Measurements from ENCODE around the gene CLDN15.
"Not testable (repeated sequence)": the region's sequence is repeated elsewhere in the genome, so short reads cannot be mapped to it uniquely, and the experiment has no call there.

The CLDN15 gene

GRCh38 chr7:101222275-101222830, 15.2 kb downstream of the CLDN15 start:
- DNase-seq (ENCODE audit: low spot score): no peak

GRCh38 chr7:101220295-101220694, 17.3 kb downstream of the CLDN15 start:
- DNase-seq (ENCODE audit: low spot score): no peak

- DNase-seq (ENCODE audit: low spot score): peak; percentile 32
Observed at GRCh38 chr7:101218236-101219125, 19.1 kb downstream of the CLDN15 start.

GRCh38 chr7:101217388-101218235, 20.0 kb downstream of the CLDN15 start, which contains the start of the genes PLOD3 and ZNHIT1:
Gene PLOD3 (minus strand): TSS chr7:101217581. CDS start chr7:101217274, 307 bp downstream.
Gene ZNHIT1 (plus strand): TSS chr7:101218165. CDS start chr7:101218196, 31 bp downstream.
- DNase-seq (ENCODE audit: low spot score): peak; percentile 100

DNA sequence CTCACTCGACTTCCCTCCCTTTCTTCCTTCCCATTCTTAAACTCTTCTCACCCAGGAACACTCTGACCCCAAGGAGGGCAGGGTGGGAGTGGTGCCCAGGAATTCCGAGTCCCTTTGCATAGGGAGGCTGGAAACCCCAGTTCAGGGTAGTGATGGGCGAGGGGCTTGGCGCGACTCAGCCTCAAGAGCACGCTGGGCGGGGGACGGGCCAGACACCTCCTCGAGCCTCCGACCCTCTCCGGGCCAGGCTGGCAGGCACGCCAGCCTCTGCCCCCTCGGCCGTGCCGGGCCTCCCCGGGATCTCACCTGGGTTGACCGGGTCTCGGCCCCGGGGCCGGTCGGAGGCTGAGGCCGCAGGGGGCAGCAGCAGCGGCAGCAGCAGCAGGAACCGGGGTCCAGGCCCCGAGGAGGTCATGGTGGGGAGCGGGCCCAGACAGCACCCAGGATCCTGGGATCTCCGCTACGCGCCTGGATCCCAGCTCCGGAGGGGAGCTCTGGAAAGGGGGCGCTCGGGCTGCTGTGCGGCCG, 20.7 kb downstream of the CLDN15 start:
- no peak for DNase-seq (ENCODE audit: low spot score)

DNA sequence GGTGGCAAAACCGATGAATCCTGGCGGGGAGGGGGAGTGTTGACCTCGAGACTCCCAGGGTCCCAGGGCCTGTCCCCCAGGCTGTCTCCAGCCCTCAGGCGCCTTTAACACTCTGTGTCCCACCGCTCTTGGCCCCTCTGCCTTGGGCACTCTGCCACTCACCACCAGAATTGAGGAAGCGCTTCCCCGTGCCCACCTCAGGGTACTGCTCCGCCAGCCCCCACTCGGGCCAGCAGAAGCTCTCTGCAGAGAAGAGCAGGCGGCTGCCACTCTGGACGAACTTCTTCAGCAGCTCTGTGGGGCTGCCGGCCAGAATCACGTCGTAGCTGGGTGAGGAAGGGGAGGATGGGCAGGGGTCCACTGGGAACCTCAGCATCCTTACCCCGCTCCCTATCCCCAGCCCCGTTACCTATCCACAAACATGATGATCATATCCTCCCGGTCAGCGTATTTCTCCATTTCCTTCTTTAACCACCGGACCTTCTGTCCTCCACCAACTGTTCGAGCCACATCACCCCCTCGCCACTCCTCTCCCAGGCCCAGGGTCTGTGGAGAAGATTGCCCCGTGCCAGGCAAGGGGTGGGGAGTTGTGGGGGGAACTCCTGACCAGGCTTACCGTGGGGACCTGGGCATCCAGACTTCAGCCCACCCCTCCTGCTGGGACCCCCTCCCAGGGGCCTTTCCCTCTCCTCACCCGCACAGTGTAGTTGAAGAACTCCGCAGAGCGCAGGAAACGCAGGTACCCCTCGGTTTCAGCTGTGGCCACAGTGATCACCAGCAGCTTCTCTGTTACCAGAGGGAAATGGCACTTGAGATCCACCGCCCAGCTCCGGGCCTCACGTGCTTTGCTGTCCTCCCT, 21.4 kb downstream of the CLDN15 start:
- peak; percentile 58 for DNase-seq (ENCODE audit: low spot score)

- DNase-seq (ENCODE audit: low spot score): no peak
Observed at GRCh38 chr7:101212014-101212413, 25.6 kb downstream of the CLDN15 start.

DNA sequence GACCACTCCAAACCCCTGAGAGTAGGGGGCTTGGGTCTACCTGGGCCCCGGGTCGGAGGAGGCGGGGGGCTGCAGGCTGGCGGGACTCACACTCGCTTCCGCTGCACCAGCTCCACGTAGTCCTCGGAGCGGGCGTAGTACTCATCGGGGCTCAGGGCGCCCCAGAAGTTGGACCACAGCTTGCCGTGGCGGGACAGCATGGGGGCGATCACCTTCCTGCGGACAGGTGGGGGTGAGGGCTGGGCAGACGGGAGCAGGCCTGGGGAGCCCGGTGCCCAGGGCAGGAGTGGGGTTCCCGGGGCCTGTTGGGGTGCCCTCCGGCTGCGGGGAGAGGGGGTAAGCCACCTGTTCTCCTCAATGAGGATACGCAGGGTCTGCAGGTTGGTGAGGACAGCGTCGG, 26.1 kb downstream of the CLDN15 start:
- no peak for DNase-seq (ENCODE audit: low spot score)

- no peak for DNase-seq (ENCODE audit: low spot score)
Observed at GRCh38 chr7:101210143-101210542, 27.5 kb downstream of the CLDN15 start.

GRCh38 chr7:101208794-101209193, 28.8 kb downstream of the CLDN15 start:
- no peak for DNase-seq (ENCODE audit: low spot score)

DNA sequence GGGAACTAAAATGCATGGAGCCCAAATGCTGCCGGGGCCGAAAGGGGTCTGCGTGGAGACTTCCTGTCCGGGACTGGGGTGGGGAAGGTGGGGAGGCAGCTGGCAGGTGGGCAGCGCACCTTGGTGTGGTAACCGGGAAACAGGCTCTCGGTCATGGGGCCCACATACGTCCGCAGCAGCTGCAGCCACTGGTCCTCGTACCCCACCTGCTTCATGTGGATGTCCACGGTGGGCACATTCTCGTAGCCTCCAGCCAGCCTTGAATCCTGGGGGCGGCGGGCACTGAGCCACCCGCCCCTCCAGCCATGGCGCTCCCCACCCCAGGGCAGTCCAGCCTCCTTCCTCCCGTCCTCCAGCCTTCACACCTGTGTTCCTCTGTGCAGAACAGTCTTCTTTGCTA, 30.1 kb downstream of the CLDN15 start:
- no peak for DNase-seq (ENCODE audit: low spot score)

GRCh38 chr7:101206665-101207042, 30.9 kb downstream of the CLDN15 start:
- DNase-seq (ENCODE audit: low spot score): no peak

- no peak for DNase-seq (ENCODE audit: low spot score)
Observed at GRCh38 chr7:101205901-101206664, 31.5 kb downstream of the CLDN15 start.

- DNase-seq (ENCODE audit: low spot score): not testable (repeated sequence)
Observed at GRCh38 chr7:101203740-101204738, 33.6 kb downstream of the CLDN15 start.

GRCh38 chr7:101202603-101202918, 35.0 kb downstream of the CLDN15 start:
- DNase-seq (ENCODE audit: low spot score): no peak

- no peak for DNase-seq (ENCODE audit: low spot score)
Observed at GRCh38 chr7:101201695-101202602, 35.7 kb downstream of the CLDN15 start.

DNA sequence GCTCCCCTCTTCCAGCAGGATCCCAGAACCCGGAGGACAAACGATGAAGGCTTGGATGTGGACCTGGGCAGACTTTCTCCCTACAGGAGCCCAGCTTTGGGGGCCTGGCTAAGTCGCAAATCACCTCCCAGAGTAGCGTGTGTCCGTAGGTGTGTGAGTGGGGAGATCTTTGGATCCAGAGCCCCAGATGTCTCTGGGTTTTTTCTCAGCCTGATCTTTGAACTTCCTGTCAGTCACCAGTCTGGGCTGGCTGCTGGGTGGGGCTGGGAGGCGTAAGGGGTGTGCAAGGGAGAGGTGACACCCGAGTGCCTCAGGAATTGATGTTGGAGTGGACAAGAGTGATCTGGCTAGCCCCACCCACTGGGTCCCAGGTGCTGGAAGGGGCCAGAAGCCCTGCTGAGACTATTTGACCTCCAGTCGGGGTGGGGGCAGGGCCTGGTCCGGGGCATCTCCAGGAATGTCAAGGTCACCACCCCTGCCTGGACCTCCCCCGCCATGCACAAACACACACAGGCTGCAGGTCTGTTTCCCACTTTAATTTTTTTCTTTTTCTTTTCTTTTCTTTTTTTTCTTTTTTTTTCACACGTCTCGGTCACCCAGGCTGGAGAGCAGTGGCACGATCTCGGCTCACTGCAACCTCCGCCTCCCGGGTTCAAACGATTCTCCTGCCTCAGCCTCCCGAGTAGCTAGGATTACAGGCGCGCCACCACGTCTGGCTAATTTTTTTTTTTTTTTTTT, 36.6 kb downstream of the CLDN15 start, which contains the start of gene MOGAT3:
MOGAT3 (minus strand) TSS at position 175 of the 738 bp plus-strand sequence. CDS start 182 bp downstream, outside the sequence.
- DNase-seq (ENCODE audit: low spot score): no peak
